Spleen (tissue), 7 donors: ENCODE measurements around the gene FBXO33.

Source experiments
- POLR2A ChIP-seq, 3 donors: fragments of 450-650 bp; IDR thresholded peaks; one replicate each; pipeline ENCODE4 v1.5.1; 2017; ENCODE audit warnings: antibody characterized with exemption in 3 of 3, mild to moderate bottlenecking in 1 of 3
- POLR2AphosphoS5 ChIP-seq, 3 donors: sonication (generic); formaldehyde crosslinking; IDR thresholded peaks; one replicate each; pipeline ENCODE4 v1.5.1; 2017; ENCODE audit warnings: antibody characterized with exemption in 3 of 3
- TF ChIP-seq, protein P1 (sequence below), 11 experiments: fragments of 200-600 bp in 7 of 11; fragments of 450-650 bp in 4 of 11; sonication (generic) in 4 of 11; IDR thresholded peaks in 8 of 11; conservative IDR thresholded peaks in 3 of 11; 1 replicate in 7 of 11; 2 replicates in 4 of 11; pipeline versions ENCODE4 v1.4.0 to v1.8.0; 2016 to 2021; ENCODE audit warnings: antibody characterized with exemption in 11 of 11, inconsistent platforms in 4 of 11, mild to moderate bottlenecking in 1 of 11
- donor health status: DM: no; HTN: no; CAD: no; lungs with moderate emphysema.
- donor health status: DM: no; HTN: no; CAD: no.
- donor health status: DM: no; HTN: no; CAD: no.

DNA sequence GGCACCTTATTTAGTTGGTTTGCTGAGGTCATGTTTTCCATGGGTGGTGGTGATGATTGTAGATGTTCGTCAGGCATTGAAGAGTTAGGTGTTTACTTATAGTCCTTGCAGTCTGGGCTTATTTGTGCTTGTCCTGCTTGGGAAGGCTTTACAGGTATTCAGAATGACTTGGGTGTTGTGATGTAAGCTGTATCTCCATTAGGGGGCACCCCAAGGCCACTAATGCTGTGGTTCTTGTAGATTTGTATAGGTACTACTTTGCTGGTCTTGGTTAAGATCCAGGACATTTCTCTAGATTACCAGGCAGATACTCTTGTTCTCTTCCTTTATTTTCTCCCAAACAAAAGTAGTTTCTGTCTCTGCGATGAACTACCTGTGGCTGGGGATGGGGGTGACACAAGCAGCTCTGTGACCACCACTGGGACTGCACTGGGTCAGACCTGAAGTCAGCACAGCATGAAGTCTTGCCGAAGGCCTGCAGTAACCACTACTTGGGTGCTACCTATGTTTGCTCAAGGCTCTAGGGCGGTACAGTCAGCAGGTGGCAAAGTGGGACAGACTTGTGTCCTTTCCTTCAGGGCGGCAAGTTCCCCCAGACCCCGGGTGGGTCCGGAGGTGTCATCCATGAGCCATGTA lies 35.8 kb upstream of the FBXO33 start:
- TF ChIP-seq, protein P1, sequence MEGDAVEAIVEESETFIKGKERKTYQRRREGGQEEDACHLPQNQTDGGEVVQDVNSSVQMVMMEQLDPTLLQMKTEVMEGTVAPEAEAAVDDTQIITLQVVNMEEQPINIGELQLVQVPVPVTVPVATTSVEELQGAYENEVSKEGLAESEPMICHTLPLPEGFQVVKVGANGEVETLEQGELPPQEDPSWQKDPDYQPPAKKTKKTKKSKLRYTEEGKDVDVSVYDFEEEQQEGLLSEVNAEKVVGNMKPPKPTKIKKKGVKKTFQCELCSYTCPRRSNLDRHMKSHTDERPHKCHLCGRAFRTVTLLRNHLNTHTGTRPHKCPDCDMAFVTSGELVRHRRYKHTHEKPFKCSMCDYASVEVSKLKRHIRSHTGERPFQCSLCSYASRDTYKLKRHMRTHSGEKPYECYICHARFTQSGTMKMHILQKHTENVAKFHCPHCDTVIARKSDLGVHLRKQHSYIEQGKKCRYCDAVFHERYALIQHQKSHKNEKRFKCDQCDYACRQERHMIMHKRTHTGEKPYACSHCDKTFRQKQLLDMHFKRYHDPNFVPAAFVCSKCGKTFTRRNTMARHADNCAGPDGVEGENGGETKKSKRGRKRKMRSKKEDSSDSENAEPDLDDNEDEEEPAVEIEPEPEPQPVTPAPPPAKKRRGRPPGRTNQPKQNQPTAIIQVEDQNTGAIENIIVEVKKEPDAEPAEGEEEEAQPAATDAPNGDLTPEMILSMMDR (IDR thresholded peaks at IDR 0.05 in 8 of 11, conservative IDR thresholded peaks at IDR 0.05 in 3 of 11): no peak
- TF ChIP-seq POLR2A (IDR thresholded peaks at IDR 0.05) (no peak), POLR2AphosphoS5 (IDR thresholded peaks at IDR 0.05) (no peak)
